HG03159 (cell line): ENCODE data around the gene UNK.

Source experiments
- ATAC-seq: cut with Tn5 transposase; IDR thresholded peaks from one replicate; pipeline ENCODE4 v1.9.1; 2021; ENCODE audit warnings: mild to moderate bottlenecking, moderate library complexity; ENCODE audit not compliant: unreplicated experiment

The UNK gene

DNA sequence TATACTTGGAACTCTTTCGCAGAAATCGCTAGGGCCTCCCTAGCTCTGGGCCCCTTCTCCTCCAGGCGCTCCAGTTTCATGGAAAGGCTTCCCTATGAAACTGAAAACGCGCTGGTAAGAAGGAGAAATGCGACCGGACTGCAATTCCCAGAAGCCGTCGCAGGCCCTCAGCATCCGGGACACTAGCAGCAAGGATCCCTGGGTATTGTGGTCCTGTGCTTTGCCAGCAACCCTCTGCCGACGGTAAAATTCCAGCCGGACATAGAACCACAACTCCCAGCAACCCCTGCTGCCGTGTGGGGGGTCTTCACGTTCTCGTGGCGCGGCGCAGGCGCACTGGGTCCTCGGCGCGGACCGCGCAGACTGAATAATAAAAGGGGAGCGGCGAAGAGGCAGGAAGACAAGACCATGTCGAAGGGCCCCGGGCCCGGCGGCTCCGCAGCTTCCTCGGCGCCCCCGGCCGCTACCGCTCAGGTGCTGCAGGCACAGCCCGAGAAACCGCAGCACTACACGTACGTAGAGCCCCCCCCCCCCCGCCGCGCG lies at the start of gene UNK:
Gene UNK, plus strand, starts transcription at position 334 of the 543 bp plus-strand sequence. Its CDS starts 75 bp downstream, at position 409.
- ATAC-seq: peak; percentile 62

DNA sequence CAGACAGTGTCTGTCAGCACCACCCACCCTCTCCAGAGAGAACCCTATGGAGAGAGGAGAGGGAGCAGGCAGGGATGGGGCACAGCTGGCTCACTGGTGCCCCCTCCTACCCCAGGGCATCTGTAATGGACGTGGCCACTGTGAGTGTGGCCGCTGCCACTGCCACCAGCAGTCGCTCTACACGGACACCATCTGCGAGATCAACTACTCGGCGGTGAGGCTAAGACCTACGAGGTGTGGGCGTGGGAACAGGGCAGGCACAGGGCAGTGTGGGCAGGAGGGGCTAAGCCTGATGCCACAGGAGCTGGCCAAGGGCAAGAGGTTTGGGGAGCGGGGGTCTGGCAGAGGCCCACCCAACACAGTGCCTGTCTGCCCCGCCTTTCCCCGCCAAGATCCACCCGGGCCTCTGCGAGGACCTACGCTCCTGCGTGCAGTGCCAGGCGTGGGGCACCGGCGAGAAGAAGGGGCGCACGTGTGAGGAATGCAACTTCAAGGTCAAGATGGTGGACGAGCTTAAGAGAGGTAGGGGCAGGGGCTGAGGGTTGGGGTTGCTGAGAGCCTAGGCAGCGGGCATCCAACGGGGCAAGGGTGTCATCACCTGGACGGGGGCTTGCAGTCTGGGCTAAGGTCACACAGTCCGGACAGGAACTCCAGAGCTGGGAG lies 48.3 kb upstream of the UNK start:
- no peak for ATAC-seq

DNA sequence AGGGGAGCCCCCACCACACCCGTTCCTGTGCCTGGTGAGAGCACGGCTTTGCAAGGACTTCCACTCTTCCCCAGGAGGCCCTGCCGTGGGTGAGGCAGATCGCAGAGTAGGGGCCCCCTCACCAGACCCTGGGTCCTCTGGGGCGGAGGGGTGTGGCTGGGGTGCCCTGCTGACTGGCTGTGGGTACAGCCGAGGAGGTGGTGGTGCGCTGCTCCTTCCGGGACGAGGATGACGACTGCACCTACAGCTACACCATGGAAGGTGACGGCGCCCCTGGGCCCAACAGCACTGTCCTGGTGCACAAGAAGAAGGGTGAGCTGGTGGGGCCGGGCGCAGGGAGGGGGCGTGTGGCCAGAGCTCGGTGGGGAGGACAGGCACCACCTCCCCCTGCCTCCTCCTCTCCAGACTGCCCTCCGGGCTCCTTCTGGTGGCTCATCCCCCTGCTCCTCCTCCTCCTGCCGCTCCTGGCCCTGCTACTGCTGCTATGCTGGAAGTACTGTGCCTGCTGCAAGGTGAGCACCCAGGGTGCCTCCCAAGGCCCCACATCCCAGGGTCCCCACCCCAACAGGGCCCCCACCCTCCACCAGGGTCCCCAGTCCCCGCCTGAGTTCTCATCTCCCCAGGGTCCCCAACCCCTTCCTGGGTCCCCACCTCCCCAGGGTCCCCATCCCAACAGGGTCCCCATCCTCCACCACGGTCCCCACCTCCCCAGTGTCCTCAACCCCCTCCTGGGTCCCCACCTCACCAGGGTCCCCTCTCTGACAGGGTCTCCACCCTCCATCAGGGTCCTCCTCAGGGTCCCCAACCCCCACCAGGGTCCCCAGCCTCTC lies 47.3 kb upstream of the UNK start:
- ATAC-seq: no peak

DNA sequence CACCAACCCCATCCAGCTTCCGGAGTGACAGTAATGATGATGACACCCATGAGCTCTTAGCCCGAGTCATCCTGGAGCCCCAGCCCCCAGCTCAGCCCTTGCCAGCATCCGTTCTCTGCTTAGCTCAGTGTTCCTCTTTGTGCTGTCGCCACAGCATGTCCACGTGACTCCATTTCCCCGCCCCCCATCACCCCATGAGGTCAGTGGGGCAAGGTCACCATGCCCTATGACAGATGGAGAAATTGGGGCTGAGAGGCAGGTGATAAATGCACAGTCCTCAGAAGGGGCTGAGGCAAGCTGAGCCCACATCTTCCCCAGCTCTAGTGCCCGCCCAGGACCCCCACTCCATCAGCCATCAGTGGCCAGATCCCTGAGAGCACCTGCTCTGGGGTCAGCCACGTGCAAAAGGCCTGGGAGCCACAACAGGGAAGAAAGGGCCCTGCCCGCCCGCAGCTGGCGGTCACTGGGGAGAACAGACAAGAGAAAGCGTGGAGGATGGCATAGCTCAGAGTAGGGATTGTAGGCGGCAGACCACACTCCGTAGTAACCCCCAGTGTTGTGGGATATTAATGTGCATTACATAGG lies 46.3 kb upstream of the UNK start:
- no peak for ATAC-seq

GRCh38 chr17:75739174-75739573 lies 45.4 kb upstream of the UNK start:
- ATAC-seq: no peak

DNA sequence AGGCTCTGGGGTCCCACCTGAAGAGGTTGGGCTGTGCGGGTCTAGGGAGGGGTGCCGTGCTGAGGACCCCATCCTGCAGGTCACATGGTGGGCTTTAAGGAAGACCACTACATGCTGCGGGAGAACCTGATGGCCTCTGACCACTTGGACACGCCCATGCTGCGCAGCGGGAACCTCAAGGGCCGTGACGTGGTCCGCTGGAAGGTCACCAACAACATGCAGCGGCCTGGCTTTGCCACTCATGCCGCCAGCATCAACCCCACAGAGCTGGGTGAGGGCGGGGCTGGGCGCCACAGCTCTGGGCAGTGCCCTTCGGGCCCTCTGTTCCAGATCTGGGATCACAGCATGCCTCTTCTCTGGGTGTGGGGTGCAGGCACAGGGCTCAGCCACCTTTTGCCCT lies 44.8 kb upstream of the UNK start:
- no peak for ATAC-seq

DNA sequence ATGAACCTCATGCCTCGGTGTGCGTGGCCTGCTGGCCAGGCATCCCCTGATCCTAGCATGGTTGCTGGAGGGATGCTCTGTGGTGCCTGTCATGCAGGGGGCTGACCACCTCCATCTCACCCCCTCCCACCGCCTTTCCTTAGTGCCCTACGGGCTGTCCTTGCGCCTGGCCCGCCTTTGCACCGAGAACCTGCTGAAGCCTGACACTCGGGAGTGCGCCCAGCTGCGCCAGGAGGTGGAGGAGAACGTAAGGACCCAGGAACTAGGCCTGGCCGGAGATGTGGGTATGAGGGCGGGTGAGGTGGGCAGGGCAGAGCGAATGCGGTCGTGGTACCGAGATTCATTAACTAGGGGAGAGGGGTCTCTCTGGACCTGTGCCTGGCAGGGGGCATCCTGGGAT lies 44.4 kb upstream of the UNK start:
- ATAC-seq: no peak

GRCh38 chr17:75740631-75741077 lies 44.0 kb upstream of the UNK start:
- ATAC-seq: no peak

- no peak for ATAC-seq
Observed at GRCh38 chr17:75742337-75742736, 42.3 kb upstream of the UNK start.

DNA sequence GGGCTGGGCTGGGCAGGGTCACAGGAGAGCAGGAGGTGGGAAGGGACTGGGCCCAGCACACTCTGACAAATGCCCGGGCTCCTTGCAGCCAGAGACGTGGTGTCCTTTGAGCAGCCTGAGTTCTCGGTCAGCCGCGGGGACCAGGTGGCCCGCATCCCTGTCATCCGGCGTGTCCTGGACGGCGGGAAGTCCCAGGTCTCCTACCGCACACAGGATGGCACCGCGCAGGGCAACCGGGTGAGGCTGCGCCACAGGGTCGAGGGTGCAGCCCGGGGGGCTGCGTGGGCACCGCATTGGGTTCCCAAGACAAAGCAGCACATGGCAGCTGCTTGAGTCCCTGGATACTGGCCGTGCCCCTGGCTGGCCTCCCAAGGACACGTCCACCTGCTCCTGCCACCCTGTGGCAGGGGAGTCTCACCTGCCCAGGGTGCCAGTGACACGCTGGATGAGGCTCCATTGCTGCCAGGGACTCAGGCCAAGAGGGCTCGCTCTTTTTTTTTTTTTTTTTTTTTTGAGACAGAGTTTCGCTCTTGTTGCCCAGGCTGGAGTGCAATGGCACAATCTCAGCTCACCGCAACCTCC lies 40.9 kb upstream of the UNK start:
- ATAC-seq: no peak

DNA sequence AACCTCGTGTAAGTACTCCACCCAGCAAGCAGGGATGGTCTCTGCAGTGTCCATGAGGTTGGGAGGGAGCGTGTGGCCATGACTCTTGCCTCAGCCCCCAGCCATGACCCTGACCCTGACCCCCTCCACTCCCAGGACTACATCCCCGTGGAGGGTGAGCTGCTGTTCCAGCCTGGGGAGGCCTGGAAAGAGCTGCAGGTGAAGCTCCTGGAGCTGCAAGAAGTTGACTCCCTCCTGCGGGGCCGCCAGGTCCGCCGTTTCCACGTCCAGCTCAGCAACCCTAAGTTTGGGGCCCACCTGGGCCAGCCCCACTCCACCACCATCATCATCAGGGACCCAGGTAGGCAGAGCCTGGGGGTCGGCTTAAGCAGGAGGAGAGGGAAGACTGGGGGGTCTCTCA lies 35.9 kb upstream of the UNK start:
- ATAC-seq: no peak

DNA sequence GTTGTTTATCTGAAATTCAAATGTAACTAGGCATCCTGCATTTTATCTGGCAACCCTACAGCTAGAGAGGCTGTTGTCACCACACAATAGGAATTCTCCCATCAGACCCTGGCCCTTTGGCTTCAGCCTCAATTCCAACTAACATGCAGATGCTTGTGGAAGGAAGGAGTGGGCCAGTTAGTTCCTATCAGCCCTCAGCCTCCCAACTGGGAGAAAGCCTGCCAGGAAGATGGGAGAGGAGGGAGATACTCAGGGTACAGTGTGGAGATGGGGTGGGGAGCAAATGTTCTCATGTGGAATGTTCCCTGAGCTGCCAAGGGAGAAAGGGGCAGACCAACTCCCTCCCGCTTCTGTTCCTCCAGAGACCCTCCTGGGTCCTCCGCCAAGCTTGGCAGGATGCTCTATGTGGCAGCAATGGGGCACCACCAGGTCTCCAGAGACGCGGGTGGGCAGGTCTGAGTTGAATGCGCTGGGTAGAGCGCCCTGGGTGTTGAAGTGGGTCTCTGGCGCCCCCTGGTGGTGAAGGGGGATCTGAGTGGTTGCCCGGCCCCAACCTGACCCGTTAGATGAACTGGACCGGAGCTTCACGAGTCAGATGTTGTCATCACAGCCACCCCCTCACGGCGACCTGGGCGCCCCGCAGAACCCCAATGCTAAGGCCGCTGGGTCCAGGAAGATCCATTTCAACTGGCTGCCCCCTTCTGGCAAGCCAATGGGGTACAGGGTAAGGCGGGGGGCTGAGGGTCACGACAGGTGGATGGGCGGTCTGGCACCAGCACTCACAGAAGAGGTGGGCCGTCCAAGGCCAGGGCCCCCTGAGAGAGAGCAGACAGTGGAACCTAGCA lies 34.8 kb upstream of the UNK start:
- no peak for ATAC-seq

- no peak for ATAC-seq
Observed at GRCh38 chr17:75750661-75751423, 33.8 kb upstream of the UNK start.

DNA sequence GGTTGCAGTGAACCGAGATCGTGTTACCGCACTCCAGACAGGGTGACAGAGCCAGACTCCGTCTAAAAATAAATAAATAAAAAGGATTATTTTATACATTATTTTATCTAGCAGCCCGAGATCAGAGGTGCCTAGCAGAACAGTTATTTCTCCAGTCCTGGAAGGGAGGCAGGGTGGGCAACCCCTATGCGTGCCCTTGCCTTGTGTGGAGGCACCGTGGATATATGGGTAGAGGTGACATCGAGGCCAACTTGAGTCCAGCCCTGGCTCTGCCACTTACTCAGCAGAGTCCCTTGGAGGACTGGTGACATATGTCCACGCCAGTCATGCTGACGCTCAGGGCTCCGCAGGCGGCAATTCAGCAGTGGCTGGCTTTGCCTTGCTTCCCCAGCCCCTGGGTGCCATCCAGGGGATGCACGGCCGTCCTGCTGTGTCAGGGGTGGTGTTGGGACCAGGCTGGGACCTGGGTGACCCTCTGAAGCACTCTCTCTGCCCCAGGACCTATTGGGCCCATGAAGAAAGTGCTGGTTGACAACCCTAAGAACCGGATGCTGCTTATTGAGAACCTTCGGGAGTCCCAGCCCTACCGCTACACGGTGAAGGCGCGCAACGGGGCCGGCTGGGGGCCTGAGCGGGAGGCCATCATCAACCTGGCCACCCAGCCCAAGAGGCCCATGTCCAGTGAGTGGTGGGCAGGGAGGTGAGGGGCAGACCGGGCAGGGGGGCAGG lies 32.8 kb upstream of the UNK start:
- no peak for ATAC-seq

- no peak for ATAC-seq
Observed at GRCh38 chr17:75752405-75752709, 32.2 kb upstream of the UNK start.

DNA sequence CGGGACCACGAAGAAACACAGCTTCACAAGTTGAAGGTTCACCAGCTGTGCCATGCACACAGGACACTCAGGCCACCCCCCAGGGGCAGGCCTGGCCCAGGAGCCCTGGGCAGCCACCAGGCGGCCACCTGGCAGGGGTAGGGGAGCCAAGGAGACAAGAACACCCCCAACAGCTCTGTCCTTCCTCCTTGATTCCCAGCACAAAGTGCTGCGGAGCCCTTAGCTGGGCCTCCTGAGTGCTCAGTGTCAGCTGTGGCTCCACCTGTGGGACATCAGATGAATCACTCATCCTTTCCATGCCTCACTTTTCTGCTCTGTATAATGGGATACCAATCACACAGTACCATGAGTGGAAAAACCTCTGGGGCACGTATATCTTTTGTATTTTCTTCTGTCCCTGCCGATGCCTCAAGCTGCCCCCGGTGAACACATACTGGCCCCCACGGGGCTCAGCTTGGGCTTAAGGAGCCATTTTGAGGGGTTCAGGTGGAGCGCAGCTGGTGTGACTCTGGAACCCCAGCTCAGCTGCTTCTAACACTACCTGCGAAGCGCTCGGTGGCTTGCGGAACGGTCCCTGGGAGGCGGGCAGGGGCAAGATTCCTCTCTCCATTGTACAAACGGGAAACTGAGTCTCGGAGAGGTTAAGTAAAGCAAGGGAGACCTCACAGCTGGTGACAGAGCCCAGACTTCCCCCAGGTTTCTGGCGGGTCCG lies 31.6 kb upstream of the UNK start:
- ATAC-seq: no peak

GRCh38 chr17:75753514-75754377 lies 30.9 kb upstream of the UNK start:
- ATAC-seq: no peak
